CD4-positive, alpha-beta T cell (primary cell): ENCODE data around the gene RBMS2. TPM values are rescaled to one million over a fixed set of nuclear protein-coding genes. Genes with fewer than 3 reads are reported as not detected.

Experiments used
- ATAC-seq: fragments of 200-7000 bp; cut with Tn5 transposase; one replicate; pipeline ENCODE4 v1.10.0; 2022; ENCODE audit warnings: mild to moderate bottlenecking; ENCODE audit not compliant: poor library complexity
- CTCF ChIA-PET: fragments of 350-600 bp; sonication (Branson Sonifier 250); formaldehyde crosslinking; loops from one replicate; lab custom pipeline; 2021; ENCODE audit warnings: antibody characterized with exemption, inconsistent platforms; lab: Charles Lee
- POLR2A ChIA-PET: fragments of 350-600 bp; sonication (Branson Sonifier 250); formaldehyde crosslinking; loops from one replicate; lab custom pipeline; 2021; ENCODE audit warnings: antibody characterized with exemption, inconsistent platforms; lab: Charles Lee
- DNase-seq, 14 experiments: peaks; one replicate each; pipeline ENCODE4 v3.0.0-alpha.2; 2013 to 2020; ENCODE audit warnings: mixed read lengths in 2 of 14
- H3K27ac ChIP-seq, 2 donors: one replicate each; pipeline versions ENCODE4 v1.5.1 to v1.7.0; 2013; ENCODE audit warnings: low read length in 2 of 2, low read depth in 1 of 2, mild to moderate bottlenecking in 1 of 2
- H3K27me3 ChIP-seq, 2 experiments: 1 replicate in 1 of 2; 2 replicates in 1 of 2; pipeline versions ENCODE4 v1.6.1 to v1.7.0; 2013; ENCODE audit warnings: low read length in 2 of 2, control low read depth in 1 of 2, mild to moderate bottlenecking in 1 of 2, moderate library complexity in 1 of 2; ENCODE audit not compliant: insufficient read depth in 2 of 2, control insufficient read depth in 1 of 2
- H3K36me3 ChIP-seq: one replicate; pipeline ENCODE4 v1.6.1; 2013; ENCODE audit warnings: low read length, control low read depth; ENCODE audit not compliant: insufficient read depth
- H3K4me1 ChIP-seq: one replicate; pipeline ENCODE4 v1.6.1; 2013; ENCODE audit warnings: low read length, control low read depth; ENCODE audit not compliant: insufficient read depth
- H3K4me3 ChIP-seq: one replicate; pipeline ENCODE4 v1.5.1; 2013; ENCODE audit warnings: mild to moderate bottlenecking, low read length, moderate library complexity
- H3K9me3 ChIP-seq, 2 experiments: 1 replicate in 1 of 2; 2 replicates in 1 of 2; pipeline versions ENCODE4 v1.6.1 to v1.7.0; 2013; ENCODE audit warnings: low read length in 2 of 2, mild to moderate bottlenecking in 2 of 2, control low read depth in 1 of 2, moderate library complexity in 1 of 2; ENCODE audit not compliant: control insufficient read depth in 1 of 2, insufficient read depth in 1 of 2
- H3K27ac Mint-ChIP-seq: one replicate; pipeline ENCODE4 v1.8.0; 2020; ENCODE audit warnings: mixed read lengths
- H3K27me3 Mint-ChIP-seq: one replicate; pipeline ENCODE4 v1.8.0; 2021; ENCODE audit warnings: mixed read lengths
- H3K36me3 Mint-ChIP-seq: one replicate; pipeline ENCODE4 v1.8.0; 2021; ENCODE audit warnings: low read depth, mixed read lengths
- H3K4me1 Mint-ChIP-seq: one replicate; pipeline ENCODE4 v1.8.0; 2021; ENCODE audit warnings: low read depth, mixed read lengths
- H3K4me3 Mint-ChIP-seq: one replicate; pipeline ENCODE4 v1.8.0; 2020; ENCODE audit warnings: mild to moderate bottlenecking, mixed read lengths
- H3K9me3 Mint-ChIP-seq: one replicate; pipeline ENCODE4 v1.8.0; 2020; ENCODE audit warnings: mixed read lengths
- CTCF ChIP-seq: fragments of 200-600 bp; IDR thresholded peaks from one replicate; pipeline ENCODE4 v1.8.0; 2022; ENCODE audit warnings: antibody characterized with exemption, mild to moderate bottlenecking
- intact Hi-C, 2 experiments: fragments of 100-400 bp; cut with DNase I in 1 of 2; cut with micrococcal nuclease in 1 of 2; formaldehyde crosslinking; loops; one replicate each; pipeline versions ENCODE4 v1.15.1 to v1.9.0; 2023 to 2025; cut with DNase I, micrococcal nuclease
- total RNA-seq, 174 experiments: library from RNA in 2 of 174; stranded (reverse) in 2 of 174; gene quantifications; one replicate each; pipeline ENCODE4 v1.2.3 and lab custom pipeline; 2021 to 2026

The RBMS2 gene
- total RNA-seq, 2 experiments from 2014 or later: 5.1 to 10.8 TPM

- no peak for ATAC-seq
These were observed 123.6 kb downstream of the RBMS2 start for GRCh38 chr12:56645201-56645716.

More at GRCh38 chr12:56645201-56645716, 123.6 kb downstream of the RBMS2 start:
- POLR2A ChIA-PET: interaction anchor here (0.5 to 4.9 kb wide), 17 partner anchors 11 to 1905 kb away, joined by 3 to 102 read pairs (median 4); partner anchors contain the start of genes BAZ2A, NACA, PRIM1 and PTGES3
- H3K9me3 ChIP-seq: no peaks in the 10 kb centered on the region
- no peak for TF ChIP-seq CTCF
- H3K9me3 Mint-ChIP-seq: no peaks in the 10 kb centered on the region
- peaks cover 34% of the 10 kb centered on the region for H3K4me1 Mint-ChIP-seq
- no peaks in the 10 kb centered on the region for H3K27me3 Mint-ChIP-seq
- H3K4me3 Mint-ChIP-seq: peak overlapping the region; percentile 85
- peaks cover 36% of the 10 kb centered on the region for H3K4me1 ChIP-seq
- H3K27ac ChIP-seq: peak overlapping the region; percentile 82 to 85
- H3K4me3 ChIP-seq: peak overlapping the region; percentile 83
- peak in 1 of 14 experiments; percentile 20 for DNase-seq
- no peaks in the 10 kb centered on the region for H3K27me3 ChIP-seq
- H3K36me3 ChIP-seq: peaks cover 45% of the 10 kb centered on the region
- intact Hi-C loops: loop anchor here in 1 of 2 experiments (2.0 kb wide), 1 partner anchor 44 kb away; the partner anchor contains the start of gene PTGES3
- H3K36me3 Mint-ChIP-seq: peaks cover 53% of the 10 kb centered on the region
- peak overlapping the region; percentile 88 for H3K27ac Mint-ChIP-seq
- CTCF ChIA-PET: interaction anchor here (0.6 to 3.9 kb wide), 3 partner anchors 9 to 39 kb away, joined by 4 to 25 read pairs (median 5); no protein-coding TSS in a partner anchor

Other genes with a start within 250 kb of the RBMS2 start
- 100 to 1,000 TPM; 139 to 145 TPM for gene CS, start 221.5 kb upstream of the RBMS2 start, total RNA-seq
- 10 to 100 TPM; 30.5 to 33.4 TPM for gene CNPY2, start 205.8 kb upstream of the RBMS2 start, total RNA-seq
- 100 to 1,000 TPM; 104 to 107 TPM for gene PAN2, start 187.8 kb upstream of the RBMS2 start, total RNA-seq
- 10 to 100 TPM; 25.2 to 27.5 TPM for gene IL23A, start 182.9 kb upstream of the RBMS2 start, total RNA-seq
- 100 to 1,000 TPM; 114 to 125 TPM for gene STAT2, start 161.7 kb upstream of the RBMS2 start, total RNA-seq
- not detected for gene APOF, start 159.0 kb upstream of the RBMS2 start, total RNA-seq
- 1 to 10 TPM; 3.0 to 3.1 TPM for gene TIMELESS, start 72.4 kb upstream of the RBMS2 start, total RNA-seq
- gene MIP, start 67.2 kb upstream of the RBMS2 start, total RNA-seq: not detected
- gene SPRYD4, start 53.2 kb upstream of the RBMS2 start, total RNA-seq: 1 to 10 TPM; 7.4 to 7.9 TPM
- 1 to 10 TPM; 1.6 to 2.2 TPM for gene GLS2, start 33.7 kb upstream of the RBMS2 start, total RNA-seq
- 100 to 1,000 TPM; 207 to 211 TPM for gene BAZ2A, start 108.5 kb downstream of the RBMS2 start, total RNA-seq
- 100 to 1,000 TPM; 305 to 318 TPM for gene ATP5F1B, start 124.2 kb downstream of the RBMS2 start, total RNA-seq
- 100 to 1,000 TPM; 146 to 154 TPM for gene PTGES3, start 166.5 kb downstream of the RBMS2 start, total RNA-seq
- 1,000 to 10,000 TPM; 1,441 to 1,479 TPM for gene NACA, start 203.5 kb downstream of the RBMS2 start, total RNA-seq
- gene PRIM1, start 230.5 kb downstream of the RBMS2 start, total RNA-seq: 1 to 10 TPM; 5.3 to 6.1 TPM
- gene HSD17B6, start 241.5 kb downstream of the RBMS2 start, total RNA-seq: not detected